Measurements from ENCODE around the gene PSMA5. TPM values are rescaled to one million over a fixed set of nuclear protein-coding genes. Genes with fewer than 3 reads are reported as not detected.

Gene PSMA5
- total and polyA plus RNA-seq, 2 of the 13 experiments (the other 11 are each of a cell fraction or from before 2014, with no cell fraction given), result 140 to 169 TPM

GRCh38 chr1:109365642-109366204 lies 60.5 kb downstream of the PSMA5 start (continued):
- TF ChIP-seq, protein P1, sequence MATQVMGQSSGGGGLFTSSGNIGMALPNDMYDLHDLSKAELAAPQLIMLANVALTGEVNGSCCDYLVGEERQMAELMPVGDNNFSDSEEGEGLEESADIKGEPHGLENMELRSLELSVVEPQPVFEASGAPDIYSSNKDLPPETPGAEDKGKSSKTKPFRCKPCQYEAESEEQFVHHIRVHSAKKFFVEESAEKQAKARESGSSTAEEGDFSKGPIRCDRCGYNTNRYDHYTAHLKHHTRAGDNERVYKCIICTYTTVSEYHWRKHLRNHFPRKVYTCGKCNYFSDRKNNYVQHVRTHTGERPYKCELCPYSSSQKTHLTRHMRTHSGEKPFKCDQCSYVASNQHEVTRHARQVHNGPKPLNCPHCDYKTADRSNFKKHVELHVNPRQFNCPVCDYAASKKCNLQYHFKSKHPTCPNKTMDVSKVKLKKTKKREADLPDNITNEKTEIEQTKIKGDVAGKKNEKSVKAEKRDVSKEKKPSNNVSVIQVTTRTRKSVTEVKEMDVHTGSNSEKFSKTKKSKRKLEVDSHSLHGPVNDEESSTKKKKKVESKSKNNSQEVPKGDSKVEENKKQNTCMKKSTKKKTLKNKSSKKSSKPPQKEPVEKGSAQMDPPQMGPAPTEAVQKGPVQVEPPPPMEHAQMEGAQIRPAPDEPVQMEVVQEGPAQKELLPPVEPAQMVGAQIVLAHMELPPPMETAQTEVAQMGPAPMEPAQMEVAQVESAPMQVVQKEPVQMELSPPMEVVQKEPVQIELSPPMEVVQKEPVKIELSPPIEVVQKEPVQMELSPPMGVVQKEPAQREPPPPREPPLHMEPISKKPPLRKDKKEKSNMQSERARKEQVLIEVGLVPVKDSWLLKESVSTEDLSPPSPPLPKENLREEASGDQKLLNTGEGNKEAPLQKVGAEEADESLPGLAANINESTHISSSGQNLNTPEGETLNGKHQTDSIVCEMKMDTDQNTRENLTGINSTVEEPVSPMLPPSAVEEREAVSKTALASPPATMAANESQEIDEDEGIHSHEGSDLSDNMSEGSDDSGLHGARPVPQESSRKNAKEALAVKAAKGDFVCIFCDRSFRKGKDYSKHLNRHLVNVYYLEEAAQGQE (IDR thresholded peaks at IDR 0.05; ENCODE audit: borderline replicate concordance in 1 of 2, low read depth in 1 of 2, low read length in 2 of 2), result no peak
- no peak for TF ChIP-seq CBX2 (IDR thresholded peaks at IDR 0.05; ENCODE audit: low read depth, low read length)
- no peak for TF ChIP-seq CBX2 (CRISPR knock-in tag; IDR thresholded peaks at IDR 0.05; ENCODE audit: low read depth)
- TF ChIP-seq ZNF3 (CRISPR knock-in tag; IDR thresholded peaks at IDR 0.05), result no peak
- no peak for TF ChIP-seq ZSCAN29 (CRISPR knock-in tag; conservative IDR thresholded peaks at IDR 0.05)
- TF ChIP-seq, protein P2, sequence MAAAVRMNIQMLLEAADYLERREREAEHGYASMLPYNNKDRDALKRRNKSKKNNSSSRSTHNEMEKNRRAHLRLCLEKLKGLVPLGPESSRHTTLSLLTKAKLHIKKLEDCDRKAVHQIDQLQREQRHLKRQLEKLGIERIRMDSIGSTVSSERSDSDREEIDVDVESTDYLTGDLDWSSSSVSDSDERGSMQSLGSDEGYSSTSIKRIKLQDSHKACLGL (CRISPR knock-in tag; IDR thresholded peaks at IDR 0.05), result no peak
- no peak for TF ChIP-seq FOXC1 (CRISPR knock-in tag; IDR thresholded peaks at IDR 0.05; ENCODE audit: borderline replicate concordance)
- TF ChIP-seq PHF21A (CRISPR knock-in tag; IDR thresholded peaks at IDR 0.05), result no peak; the same call in 1 of the 2 replicates
- TF ChIP-seq ZNF326 (CRISPR knock-in tag; IDR thresholded peaks at IDR 0.05; ENCODE audit: borderline replicate concordance), result no peak
- no peak for TF ChIP-seq LCORL (IDR thresholded peaks at IDR 0.05)
- 0 out of 2 replicates have a peak, but pooled peaks have one; percentile 28 for TF ChIP-seq LCORL (CRISPR knock-in tag; IDR thresholded peaks at IDR 0.05)
- TF ChIP-seq ZNF614 (CRISPR knock-in tag; IDR thresholded peaks at IDR 0.05; ENCODE audit: borderline replicate concordance), result 0 out of 2 replicates have a peak, but pooled peaks have one; percentile 52
- TF ChIP-seq ZNF878 (CRISPR knock-in tag; IDR thresholded peaks at IDR 0.05), result no peak
- TF ChIP-seq ZNF670 (CRISPR knock-in tag; IDR thresholded peaks at IDR 0.05; ENCODE audit: borderline replicate concordance), result 0 out of 2 replicates have a peak, but pooled peaks have one; percentile 10
- TF ChIP-seq FOXA3 (CRISPR knock-in tag; IDR thresholded peaks at IDR 0.05), result peak; percentile 34; the same call in 1 of the 2 replicates
- peak; percentile 33; the same call in 1 of the 2 replicates for TF ChIP-seq SALL1 (CRISPR knock-in tag; IDR thresholded peaks at IDR 0.05)
- TF ChIP-seq RCOR2 (CRISPR knock-in tag; IDR thresholded peaks at IDR 0.05), result peak; percentile 52; the same call in 1 of the 2 replicates
- TF ChIP-seq SMYD3 (CRISPR knock-in tag; IDR thresholded peaks at IDR 0.05), result no peak
- no peak for TF ChIP-seq SOX6 (IDR thresholded peaks at IDR 0.05)
- TF ChIP-seq SOX6 (CRISPR knock-in tag; IDR thresholded peaks at IDR 0.05), result 0 out of 2 replicates have a peak, but pooled peaks have one; percentile 20
- peak; percentile 22; the same call in 1 of the 2 replicates for TF ChIP-seq ZNF652 (CRISPR knock-in tag; IDR thresholded peaks at IDR 0.05; ENCODE audit: borderline replicate concordance, low read depth)
- no peak for TF ChIP-seq ZNF569 (CRISPR knock-in tag; IDR thresholded peaks at IDR 0.05; ENCODE audit: borderline replicate concordance)
- TF ChIP-seq RAD21 (CRISPR knock-in tag; IDR thresholded peaks at IDR 0.05), result no peak
- TF ChIP-seq XBP1 (CRISPR knock-in tag; IDR thresholded peaks at IDR 0.05), result no peak
- 0 out of 2 replicates have a peak, but pooled peaks have one; percentile 34 for TF ChIP-seq ZNF574 (CRISPR knock-in tag; IDR thresholded peaks at IDR 0.05)
- TF ChIP-seq FOXP1 (IDR thresholded peaks at IDR 0.05), result no peak
- no peak for TF ChIP-seq FOXP1 (CRISPR knock-in tag; IDR thresholded peaks at IDR 0.05)
